GM10248 (cell line): Measurements from ENCODE around the gene KLHL29.

Experiments
- CTCF ChIA-PET: fragments of 300-600 bp; sonication (Branson Sonifier 250); formaldehyde crosslinking; extraction: SDS; loops from one replicate; lab custom pipeline; 2021; ENCODE audit warnings: antibody characterized with exemption; lab: Yijun Ruan, JAX
- POLR2A ChIA-PET: fragments of 350-650 bp; sonication (Branson Sonifier 250); formaldehyde crosslinking; extraction: SDS; loops from one replicate; lab custom pipeline; 2020; ENCODE audit warnings: antibody characterized with exemption; lab: Yijun Ruan, JAX
- DNase-seq: peaks from one replicate; pipeline ENCODE4 v3.0.0; 2012; ENCODE audit errors: extremely low spot score
- CTCF ChIP-seq: IDR thresholded peaks from 2 replicates; pipeline ENCODE4 v1.5.1; 2012; ENCODE audit warnings: mild to moderate bottlenecking, low read depth; ENCODE audit errors: extremely low read depth, missing control alignments, control extremely low read depth

Gene KLHL29

GRCh38 chr2:23603581-23603980 lies 218.6 kb downstream of the KLHL29 start:
- ChIA-PET POLR2A (no interaction called here), CTCF (no interaction called here)
- no peak for DNase-seq
- no peak for TF ChIP-seq CTCF

- CTCF ChIA-PET = no interaction called here
- no peak for TF ChIP-seq CTCF
- POLR2A ChIA-PET = no interaction called here
- DNase-seq = no peak
Observed at GRCh38 chr2:23604731-23605130, 219.8 kb downstream of the KLHL29 start.

- CTCF ChIA-PET = no interaction called here
- no peak for DNase-seq
- POLR2A ChIA-PET = no interaction called here
- no peak for TF ChIP-seq CTCF
Observed at GRCh38 chr2:23605236-23605635, 220.3 kb downstream of the KLHL29 start.

- CTCF ChIA-PET = no interaction called here
- POLR2A ChIA-PET = no interaction called here
- no peak for TF ChIP-seq CTCF
- no peak for DNase-seq
Observed at GRCh38 chr2:23606196-23606595, 221.2 kb downstream of the KLHL29 start.

GRCh38 chr2:23606968-23607367 lies 222.0 kb downstream of the KLHL29 start:
- ChIA-PET POLR2A (no interaction called here), CTCF (no interaction called here)
- DNase-seq = no peak
- no peak for TF ChIP-seq CTCF

GRCh38 chr2:23607925-23608324 lies 222.9 kb downstream of the KLHL29 start:
- TF ChIP-seq CTCF = no peak
- CTCF ChIA-PET = interaction anchor here (0.7 kb wide), 1 partner anchor 20 kb away, joined by 3 read pairs; no protein-coding TSS in a partner anchor
- POLR2A ChIA-PET = no interaction called here
- no peak for DNase-seq

GRCh38 chr2:23609254-23609653 lies 224.3 kb downstream of the KLHL29 start:
- ChIA-PET CTCF (interaction anchor here (1.4 kb wide), 1 partner anchor 9 kb away, joined by 6 read pairs; no protein-coding TSS in a partner anchor), POLR2A (no interaction called here)
- no peak for DNase-seq
- no peak for TF ChIP-seq CTCF
